WERI-Rb-1 (cell line): ENCODE results near the gene POLR2F.

Experiments used
- DNase-seq: peaks from one replicate; pipeline ENCODE4 v3.0.0-alpha.2; 2020
- H3K27ac ChIP-seq: fragments of 250-450 bp; sonication (Bioruptor Pico); 2 replicates; pipeline ENCODE4 v1.5.1; 2020; ENCODE audit warnings: mild to moderate bottlenecking, moderate library complexity
- H3K27me3 ChIP-seq: fragments of 250-450 bp; sonication (Bioruptor Pico); 2 replicates; pipeline ENCODE4 v1.5.1; 2021; ENCODE audit warnings: mild to moderate bottlenecking, low read depth, moderate library complexity; ENCODE audit not compliant: insufficient read depth, severe bottlenecking
- H3K36me3 ChIP-seq: fragments of 250-450 bp; sonication (Bioruptor Pico); 2 replicates; pipeline ENCODE4 v1.5.1; 2020; ENCODE audit warnings: mild to moderate bottlenecking, moderate library complexity
- H3K4me3 ChIP-seq: 2 replicates; pipeline ENCODE4 v1.5.1; 2011; ENCODE audit warnings: low read depth, mild to moderate bottlenecking, control low read depth, low read length
- H3K9me3 ChIP-seq: fragments of 250-450 bp; sonication (Bioruptor Pico); 2 replicates; pipeline ENCODE4 v1.5.1; 2021; ENCODE audit warnings: mild to moderate bottlenecking, moderate library complexity; ENCODE audit not compliant: severe bottlenecking
- CTCF ChIP-seq: IDR thresholded peaks from 2 replicates; pipeline ENCODE4 v1.5.1; 2011; ENCODE audit warnings: low read depth, mild to moderate bottlenecking, control low read depth, inconsistent platforms, low read length

POLR2F gene

GRCh38 chr22:37930952-37931440 lies 22.5 kb upstream of the POLR2F start:
- Histone ChIP-seq H3K9me3 (no peaks in the 10 kb centered on the region), H3K27me3 (no peaks in the 10 kb centered on the region), H3K27ac (no peak overlapping the region), H3K36me3 (peaks cover 24% of the 10 kb centered on the region), H3K4me3 (no peak overlapping the region)
- no peak for TF ChIP-seq CTCF
- no peak for DNase-seq

- Histone ChIP-seq H3K4me3 (no peak overlapping the region), H3K27ac (no peak overlapping the region), H3K36me3 (peaks cover 20% of the 10 kb centered on the region), H3K9me3 (no peaks in the 10 kb centered on the region), H3K27me3 (no peaks in the 10 kb centered on the region)
- TF ChIP-seq CTCF: no peak
- DNase-seq: no peak
Observed at GRCh38 chr22:37931893-37932389, 21.6 kb upstream of the POLR2F start.

GRCh38 chr22:37932401-37932800 lies 21.1 kb upstream of the POLR2F start:
- no peak for DNase-seq
- H3K4me3 ChIP-seq: no peak overlapping the region
- peaks cover 19% of the 10 kb centered on the region for H3K36me3 ChIP-seq
- no peak for TF ChIP-seq CTCF
- H3K9me3 ChIP-seq: no peaks in the 10 kb centered on the region
- no peaks in the 10 kb centered on the region for H3K27me3 ChIP-seq
- H3K27ac ChIP-seq: no peak overlapping the region

- Histone ChIP-seq H3K9me3 (no peaks in the 10 kb centered on the region), H3K27ac (no peak overlapping the region), H3K27me3 (no peaks in the 10 kb centered on the region), H3K4me3 (no peak overlapping the region), H3K36me3 (peaks cover 15% of the 10 kb centered on the region)
- DNase-seq: no peak
- no peak for TF ChIP-seq CTCF
Observed at GRCh38 chr22:37932821-37933578, 20.5 kb upstream of the POLR2F start.

GRCh38 chr22:37933711-37934376 lies 19.7 kb upstream of the POLR2F start:
- DNase-seq: peak; percentile 88
- Histone ChIP-seq H3K4me3 (no peak overlapping the region), H3K27ac (no peak overlapping the region), H3K36me3 (peaks cover 15% of the 10 kb centered on the region), H3K9me3 (no peaks in the 10 kb centered on the region), H3K27me3 (no peaks in the 10 kb centered on the region)
- peak; percentile 99 for TF ChIP-seq CTCF
